ENCODE results near the gene COMP. TPM values are rescaled to one million over a fixed set of nuclear protein-coding genes. Genes with fewer than 3 reads are reported as not detected.

COMP gene
- total and polyA plus RNA-seq, 10 donors: 0.04 to 1.0 (median 0.13) TPM; not detected in 7

- H3K36me3 ChIP-seq: peaks cover 0 to 25% (median 0%) of the 10 kb centered on the region in 6 donors
- intact Hi-C loops (cut with DNase I; ENCODE audit: low total_unique reads): no loop called here
- H3K4me1 ChIP-seq: peaks cover 0 to 11% (median 0%) of the 10 kb centered on the region in 6 donors
- WGBS, 5 donors: 89 to 94% (median 90%) methylated on average over 8 to 9 of the region's 9 CpGs
- DNase-seq: no peak
- TF ChIP-seq POLR2A (IDR thresholded peaks at IDR 0.05) (no peak), POLR2AphosphoS5 (IDR thresholded peaks at IDR 0.05) (no peak)
- TF ChIP-seq, protein P1, sequence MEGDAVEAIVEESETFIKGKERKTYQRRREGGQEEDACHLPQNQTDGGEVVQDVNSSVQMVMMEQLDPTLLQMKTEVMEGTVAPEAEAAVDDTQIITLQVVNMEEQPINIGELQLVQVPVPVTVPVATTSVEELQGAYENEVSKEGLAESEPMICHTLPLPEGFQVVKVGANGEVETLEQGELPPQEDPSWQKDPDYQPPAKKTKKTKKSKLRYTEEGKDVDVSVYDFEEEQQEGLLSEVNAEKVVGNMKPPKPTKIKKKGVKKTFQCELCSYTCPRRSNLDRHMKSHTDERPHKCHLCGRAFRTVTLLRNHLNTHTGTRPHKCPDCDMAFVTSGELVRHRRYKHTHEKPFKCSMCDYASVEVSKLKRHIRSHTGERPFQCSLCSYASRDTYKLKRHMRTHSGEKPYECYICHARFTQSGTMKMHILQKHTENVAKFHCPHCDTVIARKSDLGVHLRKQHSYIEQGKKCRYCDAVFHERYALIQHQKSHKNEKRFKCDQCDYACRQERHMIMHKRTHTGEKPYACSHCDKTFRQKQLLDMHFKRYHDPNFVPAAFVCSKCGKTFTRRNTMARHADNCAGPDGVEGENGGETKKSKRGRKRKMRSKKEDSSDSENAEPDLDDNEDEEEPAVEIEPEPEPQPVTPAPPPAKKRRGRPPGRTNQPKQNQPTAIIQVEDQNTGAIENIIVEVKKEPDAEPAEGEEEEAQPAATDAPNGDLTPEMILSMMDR (IDR thresholded peaks at IDR 0.05 in 8 of 11, conservative IDR thresholded peaks at IDR 0.05 in 3 of 11): no peak
- H3K27ac ChIP-seq: no peak overlapping the region
- H3K4me3 ChIP-seq: no peak overlapping the region
- H3K9me3 ChIP-seq: no peaks in the 10 kb centered on the region
- peaks cover 0 to 15% (median 0%) of the 10 kb centered on the region in 7 donors for H3K27me3 ChIP-seq (replicated peaks in 1 of 7)
Observed at GRCh38 chr19:18773682-18774081, 17.4 kb downstream of the COMP start.

DNA sequence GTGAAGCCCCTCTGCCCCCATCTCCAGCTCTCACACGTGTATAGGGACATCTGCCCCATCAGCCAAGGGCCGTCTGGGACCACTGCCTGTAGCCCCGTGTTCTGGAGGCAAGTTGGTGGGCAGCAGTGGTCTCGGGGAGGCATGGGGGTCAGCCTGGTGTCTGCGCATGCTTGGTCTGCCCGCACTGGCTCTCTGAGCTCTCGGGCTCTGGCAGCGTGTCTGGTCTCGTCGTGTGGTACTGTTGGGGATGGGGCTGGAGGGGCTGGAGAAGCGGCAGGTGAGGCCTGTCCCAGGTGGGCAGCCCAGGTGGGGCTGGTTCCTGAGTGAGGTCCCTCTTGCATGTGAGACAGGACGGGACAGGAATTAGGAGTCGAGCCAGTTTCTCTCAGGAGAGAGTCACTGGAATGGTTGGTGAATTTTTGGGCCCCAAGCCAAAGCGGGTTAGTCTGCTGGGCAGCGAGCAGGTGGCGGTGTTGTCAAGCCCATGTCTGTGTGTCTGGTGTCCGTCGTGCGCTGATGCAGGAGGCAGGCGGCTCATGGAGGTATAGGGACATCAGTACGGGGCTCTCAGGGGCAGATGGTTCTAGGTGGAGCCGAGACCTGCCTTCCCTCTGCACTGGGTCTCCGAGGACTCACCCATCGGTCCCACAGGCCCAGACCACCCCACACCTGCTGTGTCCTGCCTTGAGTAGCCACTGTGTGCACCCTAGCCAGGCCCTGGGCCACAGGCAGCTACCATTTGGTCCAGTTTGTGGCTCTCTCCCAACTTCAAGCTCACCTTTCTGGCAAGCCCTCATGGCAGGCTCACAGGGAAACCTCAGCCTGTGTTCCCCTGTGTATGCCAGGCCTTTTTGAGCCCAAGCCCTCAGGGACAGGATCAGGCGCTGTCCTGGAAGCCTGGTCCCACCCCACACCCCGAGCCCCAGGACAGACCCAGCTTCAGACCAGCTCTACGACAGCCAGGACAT lies 18.2 kb downstream of the COMP start:
- peaks cover 0 to 10% (median 0%) of the 10 kb centered on the region in 6 donors for H3K4me1 ChIP-seq
- no peak for DNase-seq
- intact Hi-C loops (cut with DNase I; ENCODE audit: low total_unique reads): no loop called here
- peaks cover 0 to 32% (median 0%) of the 10 kb centered on the region in 6 donors for H3K36me3 ChIP-seq
- peaks cover 0 to 8% (median 0%) of the 10 kb centered on the region in 7 donors for H3K27me3 ChIP-seq (replicated peaks in 1 of 7)
- H3K9me3 ChIP-seq: no peaks in the 10 kb centered on the region
- 85 to 90% (median 86%) methylated on average over 21 to 27 of the region's 27 CpGs for WGBS, 5 donors
- TF ChIP-seq POLR2A (IDR thresholded peaks at IDR 0.05) (no peak), POLR2AphosphoS5 (IDR thresholded peaks at IDR 0.05) (no peak)
- TF ChIP-seq, protein P1 (IDR thresholded peaks at IDR 0.05 in 8 of 11, conservative IDR thresholded peaks at IDR 0.05 in 3 of 11): no peak
- no peak overlapping the region for H3K4me3 ChIP-seq
- no peak overlapping the region for H3K27ac ChIP-seq

- no peak for DNase-seq
- H3K36me3 ChIP-seq: peaks cover 0 to 25% (median 0%) of the 10 kb centered on the region in 6 donors
- no peaks in the 10 kb centered on the region for H3K27me3 ChIP-seq (replicated peaks in 1 of 7)
- intact Hi-C loops (cut with DNase I; ENCODE audit: low total_unique reads): no loop called here
- H3K9me3 ChIP-seq: no peaks in the 10 kb centered on the region
- no peak for TF ChIP-seq POLR2AphosphoS5 (IDR thresholded peaks at IDR 0.05)
- no peak for TF ChIP-seq POLR2A (IDR thresholded peaks at IDR 0.05)
- TF ChIP-seq, protein P1 (IDR thresholded peaks at IDR 0.05 in 8 of 11, conservative IDR thresholded peaks at IDR 0.05 in 3 of 11): no peak
- H3K4me3 ChIP-seq: no peak overlapping the region
- WGBS, 5 donors: 89 to 96% (median 91%) methylated on average over 33 to 36 of the region's 36 CpGs
- no peaks in the 10 kb centered on the region for H3K4me1 ChIP-seq
- H3K27ac ChIP-seq: no peak overlapping the region
Observed at GRCh38 chr19:18771328-18772242, 19.5 kb downstream of the COMP start.
